ENCODE data around the gene SPOCD1.

SPOCD1 gene

DNA sequence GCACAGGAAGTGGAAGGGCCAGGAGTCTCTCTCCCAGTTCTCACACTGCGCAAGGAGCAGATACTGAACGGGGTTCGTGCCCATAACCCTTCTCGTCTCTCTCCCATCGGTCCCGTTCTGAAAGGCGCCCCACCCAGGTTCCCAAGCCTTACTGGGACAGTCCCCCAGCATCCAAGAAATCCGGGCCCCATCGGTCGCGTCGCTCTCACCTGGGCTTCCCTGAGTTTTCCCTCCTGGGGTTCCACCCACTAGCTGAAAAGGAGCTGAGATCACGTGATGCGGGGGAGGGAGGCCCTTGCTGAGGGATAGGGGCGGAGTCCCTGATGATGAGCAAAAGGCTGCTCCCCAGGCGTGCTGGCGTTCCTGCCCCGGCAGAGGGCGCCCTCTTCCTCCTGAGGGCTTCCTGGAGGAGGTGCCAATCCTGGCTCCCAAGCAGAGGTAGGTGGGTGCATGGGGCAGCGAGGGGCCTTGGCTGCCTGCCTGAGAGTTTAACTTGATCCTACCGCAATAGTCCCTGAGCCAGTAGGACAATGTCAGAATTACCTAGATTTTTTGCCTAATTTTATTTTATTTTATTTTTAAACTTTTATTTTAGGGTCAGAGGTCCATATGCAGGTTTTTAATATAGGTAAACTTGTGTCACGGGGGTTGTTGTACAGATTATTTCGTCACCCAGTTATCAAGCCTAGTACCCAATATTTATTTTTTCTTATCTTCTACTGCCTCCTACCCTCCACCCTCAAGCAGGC lies at the start of gene SPOCD1:
TSS of gene SPOCD1 (minus strand) at position 271 of the 749 bp plus-strand sequence. CDS start 689 bp downstream, outside the sequence.
- FAIRE-seq = no peak

DNA sequence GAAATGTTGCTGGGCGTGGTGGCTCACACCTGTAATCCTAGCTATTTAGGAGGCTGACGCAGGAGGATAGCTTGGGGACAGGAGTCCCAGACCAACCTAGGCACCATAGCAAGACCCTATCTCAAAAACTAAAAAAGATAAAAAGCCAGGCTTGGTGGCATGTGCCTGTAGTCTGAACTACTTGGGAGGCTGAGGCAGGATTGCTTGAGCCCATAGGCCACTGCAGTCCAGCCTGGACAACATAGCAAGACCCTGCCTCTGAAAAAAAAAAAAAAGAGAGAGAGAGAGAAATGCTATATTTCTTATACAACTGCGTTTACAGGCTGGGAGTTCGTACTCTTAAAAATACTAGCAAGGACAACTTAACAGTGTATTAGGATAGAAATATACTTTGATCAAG lies 46.2 kb upstream of the SPOCD1 start:
- no peak for FAIRE-seq

DNA sequence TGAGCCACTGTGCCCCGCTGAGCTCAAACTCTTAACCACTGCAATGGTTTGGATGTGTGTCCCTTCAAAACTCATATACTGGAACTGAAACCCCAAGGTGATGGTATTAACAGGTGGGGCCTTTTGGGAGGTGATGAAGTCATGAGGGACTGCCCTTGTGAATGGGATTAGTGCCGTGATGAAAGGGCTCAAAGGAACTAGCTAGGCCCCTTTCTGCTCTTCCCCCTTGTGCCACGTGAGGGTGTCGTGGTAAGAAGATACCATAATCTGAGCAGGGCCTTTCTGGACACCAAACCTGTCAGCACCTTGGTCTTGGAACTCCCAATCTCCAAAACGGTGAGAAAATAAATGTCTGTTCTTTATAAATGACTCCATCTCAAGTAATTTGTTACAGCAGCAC lies 45.5 kb upstream of the SPOCD1 start:
- no peak for FAIRE-seq

DNA sequence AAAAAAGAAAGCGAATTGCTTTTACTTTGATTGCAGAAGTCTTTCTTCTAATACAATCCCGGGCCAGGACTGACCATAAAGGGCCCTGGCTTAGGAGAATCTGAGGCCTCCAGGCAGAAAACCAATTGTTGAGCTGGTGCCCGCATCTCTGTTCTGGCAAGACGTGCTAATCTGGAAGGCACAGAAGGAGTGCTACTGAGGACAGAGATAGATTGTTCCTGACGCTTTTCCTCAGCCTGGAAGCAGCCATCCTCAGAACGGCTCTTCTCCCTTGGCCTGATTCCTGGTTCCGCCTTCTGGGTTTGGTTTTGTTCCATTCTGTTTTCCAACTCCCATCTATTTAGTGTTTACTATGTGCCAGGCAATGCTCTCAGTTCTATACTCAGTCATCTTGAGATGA lies 44.8 kb upstream of the SPOCD1 start:
- FAIRE-seq = no peak

DNA sequence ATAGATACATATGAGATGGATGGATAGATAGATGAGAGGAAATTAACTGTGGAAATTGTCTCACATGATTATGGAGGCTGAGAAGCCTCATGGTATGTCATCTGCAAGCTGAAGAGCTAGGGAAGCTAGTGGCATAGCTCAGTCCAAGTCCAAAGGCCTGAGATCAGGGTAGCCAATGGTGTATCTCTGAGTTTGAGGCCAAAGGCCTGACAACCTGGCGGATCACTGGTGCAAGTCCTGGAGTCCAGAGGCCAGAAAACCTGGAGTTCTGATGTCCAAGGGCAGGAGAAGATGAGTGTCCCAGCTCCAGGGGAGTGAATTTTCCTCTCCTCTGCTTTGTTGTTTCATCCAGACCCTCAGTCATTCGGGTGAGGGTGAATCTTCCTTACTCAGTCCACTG lies 43.9 kb upstream of the SPOCD1 start:
- no peak for FAIRE-seq

DNA sequence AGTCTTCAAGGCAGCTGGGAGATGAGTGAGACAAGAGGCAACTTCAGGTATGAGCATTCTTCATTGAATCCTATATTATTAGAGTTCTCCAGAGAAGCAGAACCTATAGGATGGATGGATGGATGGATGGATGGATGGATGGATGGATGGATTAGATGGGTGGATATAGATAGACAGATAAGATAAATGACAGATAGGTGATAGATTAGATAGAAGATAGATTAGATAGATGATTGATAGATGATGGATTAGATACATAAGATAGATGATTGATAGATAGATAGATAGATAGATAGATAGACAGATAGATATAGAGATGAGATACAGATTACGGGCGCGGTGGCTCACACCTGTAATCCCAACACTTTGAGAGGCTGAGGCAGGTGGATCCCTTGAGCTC lies 43.2 kb upstream of the SPOCD1 start:
- no peak for FAIRE-seq

DNA sequence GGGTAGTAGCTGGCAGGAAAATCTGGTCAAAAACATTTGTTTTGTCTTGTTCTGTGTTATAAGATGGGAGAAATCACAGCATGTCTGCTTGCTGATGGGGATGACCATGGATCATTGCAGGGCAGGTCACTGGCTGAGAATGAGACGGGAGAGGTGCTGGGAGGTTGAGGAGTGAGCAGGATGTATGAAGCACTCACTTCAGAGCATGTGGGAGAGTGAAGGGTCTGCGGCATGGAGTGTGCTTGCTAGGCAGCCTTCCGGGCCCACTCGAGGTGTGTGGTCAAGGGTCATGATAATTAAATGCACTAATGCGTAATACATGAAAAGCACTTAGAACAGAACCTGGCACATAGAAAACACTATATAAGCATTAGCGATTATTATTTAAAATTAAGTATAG lies 42.0 kb upstream of the SPOCD1 start:
- no peak for FAIRE-seq

DNA sequence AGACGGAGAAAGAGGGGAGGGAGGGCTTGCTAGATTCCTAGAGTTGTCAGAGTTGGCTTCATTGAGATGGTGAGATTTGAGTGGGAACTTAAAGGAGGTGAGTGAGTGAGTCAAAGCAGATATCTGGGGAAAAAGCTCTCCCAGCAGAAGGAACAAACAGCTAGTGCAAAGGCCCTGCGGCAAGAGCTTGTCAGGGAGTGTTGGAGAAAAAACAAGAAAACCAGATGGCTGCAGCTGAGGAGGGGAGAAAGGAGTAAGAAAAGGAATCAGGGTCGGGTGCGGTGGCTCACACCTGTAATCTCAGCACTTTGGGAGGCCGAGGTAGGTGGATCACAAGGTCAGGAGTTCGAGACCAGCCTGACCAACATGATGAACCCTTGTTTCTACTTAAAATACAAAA lies 40.3 kb upstream of the SPOCD1 start:
- no peak for FAIRE-seq

DNA sequence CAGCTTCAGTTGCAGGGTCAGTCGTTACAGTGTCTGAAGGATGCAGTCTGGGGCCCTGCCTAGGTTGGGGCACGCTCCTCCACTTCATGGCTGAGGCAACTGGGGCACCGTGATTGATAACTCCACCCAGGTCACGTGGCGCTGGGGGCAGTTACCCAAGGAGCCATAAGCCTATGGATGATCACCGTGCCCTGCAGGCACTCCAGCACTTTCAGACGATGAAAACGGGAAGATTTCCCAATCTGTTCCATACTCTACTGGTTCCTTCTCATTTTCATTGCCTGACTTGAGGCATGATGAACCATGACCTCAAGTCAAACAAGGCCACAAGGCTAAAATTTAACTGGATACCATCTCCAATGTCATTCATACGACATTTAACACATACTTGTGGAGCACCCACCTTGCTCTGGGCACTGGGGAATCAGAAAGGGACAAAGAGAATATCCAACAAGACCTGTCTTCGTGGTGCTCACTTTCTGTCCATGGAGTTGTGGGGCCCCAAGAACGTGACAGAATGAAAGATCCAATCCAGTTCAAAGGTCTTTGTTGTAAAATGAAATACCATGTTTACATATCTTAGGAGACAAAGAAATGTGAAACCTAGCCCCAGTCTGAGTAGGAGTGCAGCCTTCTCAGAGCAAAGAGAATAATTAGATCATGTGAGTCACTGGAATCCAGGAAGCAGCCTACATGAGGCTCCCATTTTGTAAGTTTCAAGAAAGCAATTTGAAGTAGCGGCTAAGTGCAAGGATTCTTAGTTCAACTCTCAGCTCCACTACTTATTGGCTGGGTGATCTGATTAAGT lies 39.4 kb upstream of the SPOCD1 start:
- no peak for FAIRE-seq

DNA sequence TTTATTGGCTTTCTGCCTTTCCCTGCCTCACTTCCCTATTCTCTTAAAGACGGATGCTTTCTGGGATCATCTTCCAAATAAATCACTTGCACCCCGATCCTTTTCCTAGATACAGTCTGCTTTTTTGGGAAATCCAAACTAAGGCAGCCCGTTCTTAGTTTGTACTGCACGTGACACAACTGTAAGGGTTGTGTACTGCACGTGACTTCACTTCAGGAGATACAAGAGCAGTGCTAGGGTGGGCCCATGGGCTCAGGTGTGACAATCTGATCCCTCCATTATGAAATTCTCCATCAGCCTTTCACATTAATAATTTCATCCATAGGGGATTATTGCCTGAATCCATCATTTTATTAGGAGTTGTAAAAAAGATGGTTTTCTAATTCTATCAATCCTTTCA lies 33.8 kb upstream of the SPOCD1 start:
- no peak for FAIRE-seq

DNA sequence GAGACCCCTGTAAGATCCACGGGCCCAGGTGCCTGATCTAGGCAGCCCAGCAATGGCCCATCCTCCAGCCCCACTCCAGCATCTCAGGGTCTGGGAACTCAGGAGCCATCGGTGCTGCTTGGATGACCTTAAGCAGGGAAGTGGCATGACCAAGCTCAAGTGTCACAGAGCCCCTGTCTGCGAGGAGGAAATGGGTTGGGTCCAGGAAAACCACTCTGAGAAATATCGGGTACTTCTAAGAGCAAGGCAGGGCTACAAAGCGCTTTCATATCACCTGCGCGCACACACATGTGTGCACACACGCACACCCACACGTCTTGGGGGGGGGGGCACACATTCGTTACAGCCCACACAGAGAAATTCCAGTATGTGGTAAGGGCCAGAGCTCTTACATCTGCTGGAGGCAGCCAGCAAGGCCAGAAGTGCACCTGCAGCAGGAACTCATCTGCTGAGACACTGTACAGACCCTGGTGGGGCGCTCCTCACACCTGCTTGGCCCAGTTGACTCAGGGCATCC lies 32.6 kb upstream of the SPOCD1 start:
- no peak for FAIRE-seq

DNA sequence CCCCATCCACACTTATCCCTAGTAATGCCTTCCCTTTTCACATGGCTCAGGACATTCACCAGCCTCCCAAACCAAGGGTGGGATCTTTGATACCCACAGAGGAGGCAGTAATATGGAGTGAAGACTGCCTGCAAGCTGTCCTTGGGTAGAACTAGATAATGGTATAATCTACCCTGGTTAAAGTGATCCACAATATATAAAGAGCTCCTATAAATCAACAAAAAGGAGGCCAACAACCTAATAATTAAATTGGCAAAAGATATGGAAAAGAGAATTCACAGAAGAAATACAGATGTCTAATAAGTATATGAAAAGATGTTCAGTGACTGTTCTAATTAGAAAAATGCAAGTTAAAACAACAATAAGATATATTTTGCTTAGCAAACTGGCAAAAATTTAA lies 30.7 kb upstream of the SPOCD1 start:
- FAIRE-seq = no peak

DNA sequence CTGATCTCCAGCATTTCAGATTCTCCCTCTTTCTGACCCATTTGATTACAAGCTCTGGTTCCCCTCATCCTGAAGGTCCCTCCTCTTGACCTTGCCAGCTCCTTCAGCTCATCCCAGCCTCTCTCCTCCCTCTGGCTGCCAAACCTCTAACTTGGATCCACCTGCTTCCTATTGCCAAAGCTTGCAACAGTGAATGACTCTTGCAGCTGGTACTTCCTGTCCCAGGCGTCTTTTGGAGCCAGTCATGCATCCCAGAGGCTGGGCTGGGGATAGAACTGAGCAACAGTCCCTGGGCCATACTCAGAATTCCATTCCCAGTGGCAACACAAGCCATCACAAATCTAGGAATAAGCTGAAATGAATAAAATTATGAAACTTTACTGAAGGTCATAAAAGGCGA lies 27.7 kb upstream of the SPOCD1 start:
- no peak for FAIRE-seq

DNA sequence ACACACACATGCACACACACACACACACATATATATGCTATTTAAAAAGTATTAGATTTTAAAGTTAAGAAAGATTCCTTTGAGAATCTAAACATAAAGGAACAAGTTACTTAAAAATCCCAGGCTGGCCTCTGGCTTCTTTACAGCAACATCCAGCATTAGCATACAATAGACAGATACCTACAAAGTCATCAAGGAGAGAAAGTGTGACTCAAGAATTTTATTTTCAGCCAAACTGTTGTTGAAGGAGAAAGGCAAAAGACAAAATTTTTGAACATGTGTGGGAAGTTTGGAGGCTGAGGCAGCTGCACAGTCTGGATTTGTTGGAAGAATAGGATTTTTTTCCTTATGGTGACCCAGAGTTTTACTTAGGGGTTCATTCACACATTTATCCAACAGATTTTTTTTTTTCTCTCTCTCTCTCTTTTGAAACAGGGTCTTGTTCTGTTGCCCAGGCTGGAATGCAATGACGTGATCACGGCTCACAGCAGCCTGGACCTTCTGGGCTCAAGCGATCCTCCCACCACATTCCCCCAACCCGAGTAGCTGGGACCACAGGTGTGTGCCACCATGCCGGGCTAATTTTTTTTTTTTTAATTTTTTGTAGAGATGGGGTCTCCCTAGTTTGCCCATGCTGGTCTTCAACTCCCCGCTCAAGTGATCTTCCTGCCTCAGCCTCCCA lies 24.0 kb upstream of the SPOCD1 start:
- FAIRE-seq = no peak

DNA sequence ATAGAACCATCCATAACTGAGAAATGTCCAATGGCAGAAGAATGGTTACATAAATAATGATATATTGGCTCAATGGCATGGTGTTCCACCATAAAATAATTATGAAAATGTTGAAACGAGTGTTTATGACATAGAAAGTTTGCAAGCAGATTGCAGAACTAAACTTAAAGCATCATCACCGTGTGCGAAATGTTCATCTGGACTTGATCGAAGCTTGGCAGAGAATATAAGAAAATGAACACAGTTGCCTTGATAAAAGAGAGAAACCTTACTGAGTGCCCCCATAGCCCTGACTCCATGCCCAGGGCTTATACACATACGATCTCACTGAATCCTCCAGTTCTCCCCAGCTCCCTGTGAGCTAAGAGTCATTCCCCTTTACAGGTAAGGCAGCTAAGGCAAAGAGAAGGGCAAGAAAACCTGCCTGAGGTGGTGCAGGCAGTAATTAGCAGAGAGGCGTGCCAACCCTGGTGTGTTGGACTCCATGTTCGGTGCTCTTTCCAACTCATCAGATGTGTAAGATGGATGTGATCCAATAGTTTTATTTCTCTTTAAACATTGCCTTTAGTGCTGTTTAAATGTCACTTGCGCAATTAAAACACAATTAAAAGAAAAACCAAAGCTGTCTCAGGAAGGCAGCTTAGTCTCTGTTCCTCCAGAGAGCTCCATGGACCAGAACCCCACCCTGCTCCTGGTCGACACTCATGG lies 21.8 kb upstream of the SPOCD1 start:
- no peak for FAIRE-seq

DNA sequence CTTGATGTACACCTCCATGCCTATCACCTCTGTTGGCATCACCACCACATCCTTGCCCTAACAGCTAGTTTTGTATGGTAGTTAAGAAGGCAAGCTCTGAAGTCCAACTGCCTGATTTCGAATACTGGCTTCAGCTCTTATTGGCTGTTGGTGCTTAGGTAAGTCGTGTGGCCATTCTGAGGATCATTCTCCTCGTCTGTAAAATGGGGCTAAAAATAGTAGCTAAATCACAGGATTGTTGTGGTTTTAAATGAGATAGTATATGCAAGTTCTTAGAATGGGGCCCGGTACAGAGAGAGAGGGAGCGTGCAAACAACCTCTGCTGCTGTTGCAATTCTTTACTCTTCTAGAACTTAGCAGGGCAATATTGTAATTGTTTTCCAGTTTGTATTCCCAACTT lies 20.8 kb upstream of the SPOCD1 start:
- FAIRE-seq = no peak

DNA sequence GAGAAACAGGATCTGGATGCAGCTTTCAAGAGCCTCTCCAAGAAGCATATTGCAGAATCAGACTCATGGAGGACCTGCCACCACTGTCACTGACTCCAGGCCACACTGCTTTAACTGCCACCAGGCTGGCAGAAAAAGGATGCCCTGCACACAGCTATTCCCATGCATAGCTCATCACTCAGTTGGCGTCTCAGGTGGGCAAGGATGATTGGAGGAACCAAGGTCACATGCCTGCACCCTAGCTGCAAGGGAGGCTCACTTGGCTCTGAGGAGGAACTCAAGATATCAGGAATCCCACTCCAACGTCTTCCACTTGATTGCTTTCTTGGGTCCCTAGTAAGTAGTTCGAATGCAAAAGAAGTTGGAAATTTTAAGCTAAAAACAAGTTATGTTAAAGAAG lies 19.6 kb upstream of the SPOCD1 start:
- no peak for FAIRE-seq

DNA sequence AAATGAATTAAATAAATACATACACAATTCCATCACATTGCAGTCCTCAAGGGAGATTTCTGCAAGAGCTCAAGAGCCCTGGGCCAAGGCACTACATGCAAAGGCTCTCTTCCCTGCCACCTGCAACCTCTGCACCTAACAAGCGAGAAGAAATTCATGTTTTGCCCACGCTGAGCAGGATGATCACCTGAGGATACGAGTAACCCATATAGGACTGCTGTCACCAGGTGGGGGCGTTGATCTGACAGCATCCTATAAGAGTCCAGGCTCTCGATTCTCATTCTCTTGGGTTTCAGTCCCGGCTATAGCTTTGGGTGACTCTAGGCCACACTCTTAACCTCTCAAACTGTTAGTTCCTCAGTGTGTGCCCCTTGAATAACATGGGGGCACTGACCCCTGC lies 18.7 kb upstream of the SPOCD1 start:
- FAIRE-seq = no peak

DNA sequence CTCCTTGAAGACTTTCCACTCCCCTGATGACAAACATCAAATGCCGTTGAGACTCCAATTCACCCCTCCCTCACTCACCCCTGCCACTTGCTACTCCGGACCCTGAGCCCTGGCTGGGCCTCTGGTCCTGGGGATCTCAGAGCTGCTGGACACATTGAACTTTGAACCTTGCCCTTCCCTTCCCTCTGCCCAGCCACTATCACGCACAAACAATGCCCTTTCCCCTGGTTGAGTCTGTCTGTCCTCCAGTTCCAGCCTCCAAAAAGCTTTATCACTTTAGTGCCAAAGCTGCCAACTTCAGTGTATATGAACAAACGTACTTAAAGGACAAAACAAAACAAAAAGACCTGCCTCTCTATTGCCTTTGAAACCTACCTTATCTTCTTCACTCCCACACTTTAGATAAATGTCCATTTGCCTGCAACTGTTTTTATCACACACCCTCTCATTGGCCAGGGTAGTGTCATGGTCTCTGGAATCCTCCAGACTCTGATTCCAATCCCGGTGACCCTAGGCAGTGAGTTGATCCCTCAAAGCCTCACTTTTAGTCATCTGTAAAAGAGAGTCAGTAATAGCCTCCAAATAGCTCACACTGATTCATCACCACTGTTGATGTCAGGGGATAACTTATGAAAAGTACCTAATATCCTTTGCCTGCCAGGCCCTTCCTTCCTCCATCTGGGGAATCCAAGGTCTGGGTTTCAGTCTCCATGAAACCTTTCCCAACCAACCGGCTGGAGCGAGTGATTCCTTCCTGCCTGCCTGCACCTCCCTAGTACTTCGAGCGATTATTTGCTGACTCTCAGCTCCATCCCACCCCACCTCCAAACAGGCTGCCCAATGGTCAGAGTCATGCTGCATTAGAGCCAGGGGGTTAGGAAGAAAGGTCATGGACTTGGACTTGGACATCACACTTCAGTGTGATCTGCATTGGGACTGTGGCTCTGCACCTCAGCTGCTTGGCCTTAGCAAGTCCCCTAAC lies 15.9 kb upstream of the SPOCD1 start:
- FAIRE-seq = no peak

DNA sequence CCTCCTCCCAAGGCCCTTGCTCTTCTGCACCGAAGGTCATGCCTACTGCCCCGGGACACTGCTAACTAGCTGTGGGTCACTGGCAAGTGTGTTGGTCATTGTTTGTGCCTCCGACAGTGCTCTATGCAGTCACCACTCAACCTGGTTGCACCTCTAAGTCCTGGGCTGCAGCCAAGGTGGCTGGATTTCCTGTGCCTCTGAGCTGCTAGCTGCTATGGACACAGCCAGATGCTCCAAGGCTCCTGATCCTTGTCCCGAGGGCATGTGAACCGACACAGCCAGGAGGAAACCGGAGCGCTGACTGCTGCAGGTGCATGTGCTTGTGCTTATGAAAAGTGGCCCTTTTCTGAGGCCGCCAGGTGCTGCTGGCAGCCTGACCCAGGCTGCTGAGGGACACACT lies 14.7 kb upstream of the SPOCD1 start:
- FAIRE-seq = no peak

DNA sequence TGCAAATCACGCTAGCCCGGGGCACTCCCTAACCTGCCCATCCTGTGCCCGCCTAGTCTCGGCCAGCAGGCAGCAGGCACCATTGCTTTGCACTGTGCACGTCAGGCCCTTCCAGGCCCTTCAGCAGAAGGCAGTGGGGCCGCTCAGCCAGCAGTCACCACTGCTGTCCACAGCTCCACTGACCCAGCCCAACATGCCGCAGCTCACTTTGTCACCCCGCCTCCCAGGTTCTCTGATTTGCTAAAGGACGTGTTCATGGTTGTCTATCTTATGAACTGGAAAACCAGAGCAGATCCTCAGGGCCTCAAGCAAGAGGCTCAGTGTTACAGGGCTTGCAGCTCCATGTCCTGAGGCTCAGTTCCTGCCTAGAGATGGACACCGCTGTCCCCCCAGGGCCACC lies 14.2 kb upstream of the SPOCD1 start:
- FAIRE-seq = no peak
